ENCODE data around the gene TDRD1. TPM values are rescaled to one million over a fixed set of nuclear protein-coding genes. Genes with fewer than 3 reads are reported as not detected.

Gene TDRD1
- total RNA-seq, 1 donor from 2014 or later = 1.2 TPM

GRCh38 chr10:114221235-114221634, 42.1 kb downstream of the TDRD1 start:
- DNase-seq (ENCODE audit: low spot score) = no peak
- intact Hi-C loops (cut with DNase I) = no loop called here

- DNase-seq (ENCODE audit: low spot score) = no peak
- intact Hi-C loops (cut with DNase I) = no loop called here
Measured at GRCh38 chr10:114223066-114223465, 43.9 kb downstream of the TDRD1 start.

- no peak for DNase-seq (ENCODE audit: low spot score)
- intact Hi-C loops (cut with DNase I) = no loop called here
Measured at GRCh38 chr10:114228156-114228555, 49.0 kb downstream of the TDRD1 start.

- intact Hi-C loops (cut with DNase I) = no loop called here
- DNase-seq (ENCODE audit: low spot score) = no peak
Measured at GRCh38 chr10:114232561-114233176, 53.5 kb downstream of the TDRD1 start.

- no peak for DNase-seq (ENCODE audit: low spot score)
- intact Hi-C loops (cut with DNase I) = no loop called here
Measured at GRCh38 chr10:114233482-114233881, 54.3 kb downstream of the TDRD1 start.

- intact Hi-C loops (cut with DNase I) = no loop called here
- no peak for DNase-seq (ENCODE audit: low spot score)
Measured at GRCh38 chr10:114234132-114234531, 55.0 kb downstream of the TDRD1 start.

GRCh38 chr10:114239117-114239993, 60.2 kb downstream of the TDRD1 start, which contains the start of gene VWA2:
TSS of gene VWA2 (plus strand) at chr10:114239254. CDS start at chr10:114248714, 9,460 bp downstream.
- DNase-seq (ENCODE audit: low spot score) = no peak
- intact Hi-C loops (cut with DNase I) = no loop called here

- intact Hi-C loops (cut with DNase I) = no loop called here
- DNase-seq (ENCODE audit: low spot score) = no peak
Measured at GRCh38 chr10:114239994-114240345, 60.8 kb downstream of the TDRD1 start.

- no peak for DNase-seq (ENCODE audit: low spot score)
- intact Hi-C loops (cut with DNase I) = no loop called here
Measured at GRCh38 chr10:114242235-114242634, 63.1 kb downstream of the TDRD1 start.

- DNase-seq (ENCODE audit: low spot score) = no peak
- intact Hi-C loops (cut with DNase I) = no loop called here
Measured at GRCh38 chr10:114243661-114244060, 64.5 kb downstream of the TDRD1 start.

- intact Hi-C loops (cut with DNase I) = no loop called here
- no peak for DNase-seq (ENCODE audit: low spot score)
Measured at GRCh38 chr10:114244126-114244525, 65.0 kb downstream of the TDRD1 start.

- intact Hi-C loops (cut with DNase I) = no loop called here
- DNase-seq (ENCODE audit: low spot score) = no peak
Measured at GRCh38 chr10:114245121-114245791, 66.1 kb downstream of the TDRD1 start.

GRCh38 chr10:114246679-114247305, 67.6 kb downstream of the TDRD1 start:
- intact Hi-C loops (cut with DNase I) = no loop called here
- no peak for DNase-seq (ENCODE audit: low spot score)

- DNase-seq (ENCODE audit: low spot score) = no peak
- intact Hi-C loops (cut with DNase I) = no loop called here
Measured at GRCh38 chr10:114250236-114250635, 71.1 kb downstream of the TDRD1 start.

GRCh38 chr10:114250716-114251115, 71.6 kb downstream of the TDRD1 start:
- no peak for DNase-seq (ENCODE audit: low spot score)
- intact Hi-C loops (cut with DNase I) = no loop called here

- intact Hi-C loops (cut with DNase I) = no loop called here
- DNase-seq (ENCODE audit: low spot score) = no peak
Measured at GRCh38 chr10:114252092-114252491, 72.9 kb downstream of the TDRD1 start.

GRCh38 chr10:114252883-114253282, 73.7 kb downstream of the TDRD1 start:
- DNase-seq (ENCODE audit: low spot score) = no peak
- intact Hi-C loops (cut with DNase I) = no loop called here

- DNase-seq (ENCODE audit: low spot score) = no peak
- intact Hi-C loops (cut with DNase I) = no loop called here
Measured at GRCh38 chr10:114255227-114255626, 76.1 kb downstream of the TDRD1 start.

GRCh38 chr10:114256008-114256765, 77.0 kb downstream of the TDRD1 start:
- intact Hi-C loops (cut with DNase I) = no loop called here
- DNase-seq (ENCODE audit: low spot score) = no peak
